H9 (cell line): ENCODE data around the gene RAB31. TPM values are rescaled to one million over a fixed set of nuclear protein-coding genes. Genes with fewer than 3 reads are reported as not detected.

ENCODE experiments used
- DNase-seq: peaks from one replicate; pipeline ENCODE4 v3.0.0-alpha.2; 2017
- H2AFZ ChIP-seq: one replicate; pipeline ENCODE4 v1.6.1; 2013; ENCODE audit warnings: mild to moderate bottlenecking, low read length, control low read depth, moderate library complexity
- H2AK5ac ChIP-seq: 2 replicates; pipeline ENCODE4 v1.6.1; 2013; ENCODE audit warnings: low read length, control low read depth, mixed read lengths; ENCODE audit not compliant: insufficient read length
- H2BK120ac ChIP-seq: one replicate; pipeline ENCODE4 v1.6.1; 2013; ENCODE audit warnings: low read depth, mild to moderate bottlenecking, low read length, control low read depth, inconsistent platforms; ENCODE audit not compliant: poor library complexity, severe bottlenecking
- H2BK12ac ChIP-seq: 2 replicates; pipeline ENCODE4 v1.6.1; 2013; ENCODE audit warnings: low read length, control low read depth, mixed read lengths, low read depth; ENCODE audit not compliant: insufficient read length
- H2BK15ac ChIP-seq: 2 replicates; pipeline ENCODE4 v1.6.1; 2013; ENCODE audit warnings: low read depth, low read length, control low read depth
- H2BK20ac ChIP-seq: one replicate; pipeline ENCODE4 v1.6.1; 2013; ENCODE audit warnings: low read depth, mild to moderate bottlenecking, low read length, control low read depth, inconsistent platforms; ENCODE audit not compliant: poor library complexity, severe bottlenecking
- H2BK5ac ChIP-seq: 2 replicates; pipeline ENCODE4 v1.6.1; 2013; ENCODE audit warnings: low read length, control low read depth, mixed read lengths; ENCODE audit not compliant: insufficient read length
- H3K14ac ChIP-seq: 2 replicates; pipeline ENCODE4 v1.6.1; 2013; ENCODE audit warnings: low read length, control low read depth; ENCODE audit not compliant: insufficient read depth
- H3K18ac ChIP-seq: 2 replicates; pipeline ENCODE4 v1.6.1; 2013; ENCODE audit warnings: low read depth, mild to moderate bottlenecking, mixed read lengths, low read length, control low read depth; ENCODE audit not compliant: insufficient read length
- H3K23ac ChIP-seq: 2 replicates; pipeline ENCODE4 v1.6.1; 2013; ENCODE audit warnings: low read length, control low read depth, mixed read lengths, low read depth; ENCODE audit not compliant: insufficient read length
- H3K23me2 ChIP-seq: 2 replicates; pipeline ENCODE4 v1.6.1; 2013; ENCODE audit warnings: low read depth, mild to moderate bottlenecking, mixed read lengths, low read length, control low read depth; ENCODE audit not compliant: insufficient read length, poor library complexity, severe bottlenecking
- H3K27ac ChIP-seq: 2 replicates; pipeline ENCODE4 v1.5.1; 2013; ENCODE audit warnings: low read length, control low read depth, mixed read lengths, low read depth; ENCODE audit not compliant: insufficient read length
- H3K27me3 ChIP-seq: 2 replicates; pipeline ENCODE4 v1.6.1; 2013; ENCODE audit warnings: low read length, control low read depth, inconsistent platforms; ENCODE audit not compliant: insufficient read depth
- H3K4ac ChIP-seq: 2 replicates; pipeline ENCODE4 v1.6.1; 2013; ENCODE audit warnings: low read depth, mild to moderate bottlenecking, control low read depth, inconsistent platforms, low read length, moderate library complexity
- H3K4me1 ChIP-seq: 2 replicates; pipeline ENCODE4 v1.6.1; 2013; ENCODE audit warnings: low read length, control low read depth, inconsistent platforms; ENCODE audit not compliant: insufficient read depth
- H3K4me2 ChIP-seq: 2 replicates; pipeline ENCODE4 v1.6.1; 2013; ENCODE audit warnings: low read length, control low read depth, mixed read lengths; ENCODE audit not compliant: insufficient read length, insufficient read depth
- H3K56ac ChIP-seq: 2 replicates; pipeline ENCODE4 v1.6.1; 2013; ENCODE audit warnings: low read depth, mild to moderate bottlenecking, mixed read lengths, low read length, control low read depth; ENCODE audit not compliant: insufficient read length
- H3K79me1 ChIP-seq: 2 replicates; pipeline ENCODE4 v1.6.1; 2013; ENCODE audit warnings: low read depth, mild to moderate bottlenecking, moderate library complexity, low read length, control low read depth, inconsistent platforms; ENCODE audit not compliant: insufficient read depth, poor library complexity, severe bottlenecking
- H3K79me2 ChIP-seq: 2 replicates; pipeline ENCODE4 v1.6.1; 2013; ENCODE audit warnings: low read length, control low read depth, inconsistent platforms; ENCODE audit not compliant: insufficient read depth
- H3K9ac ChIP-seq: 2 replicates; pipeline ENCODE4 v1.6.1; 2013; ENCODE audit warnings: low read length, control low read depth, mixed read lengths; ENCODE audit not compliant: insufficient read length; ENCODE audit errors: extremely low read depth
- H3K9me3 ChIP-seq: one replicate; pipeline ENCODE4 v1.6.1; 2013; ENCODE audit warnings: low read depth, low read length, inconsistent platforms; ENCODE audit not compliant: control insufficient read depth
- H3T11ph ChIP-seq: one replicate; pipeline ENCODE4 v1.6.1; 2013; ENCODE audit warnings: mild to moderate bottlenecking, low read length, control low read depth, inconsistent platforms
- H4K20me1 ChIP-seq: one replicate; pipeline ENCODE4 v1.6.1; 2013; ENCODE audit not compliant: control insufficient read depth, insufficient read length, insufficient read depth
- H4K5ac ChIP-seq: 2 replicates; pipeline ENCODE4 v1.6.1; 2013; ENCODE audit warnings: low read depth, mild to moderate bottlenecking, mixed read lengths, low read length, control low read depth; ENCODE audit not compliant: insufficient read length
- H4K8ac ChIP-seq: replicated peaks from 2 replicates; pipeline ENCODE4 v1.6.1; 2013; ENCODE audit warnings: low read length, control low read depth, mixed read lengths, low read depth; ENCODE audit not compliant: insufficient read length
- H4K91ac ChIP-seq: 2 replicates; pipeline ENCODE4 v1.6.1; 2013; ENCODE audit warnings: low read depth, mild to moderate bottlenecking, moderate library complexity, mixed read lengths, low read length, control low read depth; ENCODE audit not compliant: insufficient read length
- H3K27ac Mint-ChIP-seq, 3 experiments: 2 replicates in 2 of 3; 3 replicates in 1 of 3; pipeline ENCODE4 v1.8.0; 2020 to 2021; ENCODE audit warnings: mixed read lengths in 3 of 3, mild to moderate bottlenecking in 1 of 3, moderate library complexity in 1 of 3
- H3K27me3 Mint-ChIP-seq: 2 replicates; pipeline ENCODE4 v1.8.0; 2021; ENCODE audit warnings: low read depth, mild to moderate bottlenecking, moderate library complexity, mixed read lengths
- H3K36me3 Mint-ChIP-seq, 3 experiments: 2 replicates in 2 of 3; 3 replicates in 1 of 3; pipeline ENCODE4 v1.8.0; 2020 to 2021; ENCODE audit warnings: low read depth in 3 of 3, mixed read lengths in 3 of 3; ENCODE audit not compliant: insufficient read depth in 1 of 3
- H3K4me1 Mint-ChIP-seq, 2 experiments: 2 replicates each; pipeline ENCODE4 v1.8.0; 2020; ENCODE audit warnings: mixed read lengths in 2 of 2
- H3K4me3 Mint-ChIP-seq, 2 experiments: 2 replicates in 1 of 2; 3 replicates in 1 of 2; pipeline ENCODE4 v1.8.0; 2020 to 2021; ENCODE audit warnings: mild to moderate bottlenecking in 2 of 2, mixed read lengths in 2 of 2, moderate library complexity in 1 of 2
- H3K9me3 Mint-ChIP-seq, 2 experiments: 2 replicates in 1 of 2; 3 replicates in 1 of 2; pipeline ENCODE4 v1.8.0; 2020; ENCODE audit warnings: mild to moderate bottlenecking in 2 of 2, mixed read lengths in 2 of 2, moderate library complexity in 1 of 2
- CTCF ChIP-seq: fragments of 200-600 bp; sonication (generic); conservative IDR thresholded peaks from 3 replicates; pipeline ENCODE4 v1.8.0; 2021; ENCODE audit warnings: antibody characterized with exemption, mild to moderate bottlenecking
- WGBS: extraction: QIAGEN DNeasy Blood & Tissue Kit; methylation state at CpG from one replicate; pipeline ENCODE4 v1.1.7; 2013; ENCODE audit warnings: missing lambda C conversion rate, low lambda C conversion rate, mixed read lengths; ENCODE audit not compliant: insufficient read length; ENCODE audit errors: extremely low coverage; 5-methylcytosine and 5-hydroxymethylcytosine counted together
- total RNA-seq: library from RNA; stranded (reverse); gene quantifications from 2 replicates; pipeline ENCODE4 v1.2.1, GENCODE V29; 2021

RAB31 gene
- total RNA-seq, 1 experiment from 2014 or later = 22.4 TPM

GRCh38 chr18:9691235-9691634, 16.9 kb upstream of the RAB31 start:
- no peak overlapping the region for H3K4me2 ChIP-seq
- H3K23me2 ChIP-seq = no peaks in the 10 kb centered on the region
- H2AK5ac ChIP-seq = no peak overlapping the region
- H4K5ac ChIP-seq = no peak overlapping the region
- no peak overlapping the region for H2BK20ac ChIP-seq
- no peak overlapping the region for H3K4ac ChIP-seq
- H4K20me1 ChIP-seq = no peaks in the 10 kb centered on the region
- no peak overlapping the region for H4K91ac ChIP-seq
- H3K9me3 ChIP-seq = no peaks in the 10 kb centered on the region
- H3K79me1 ChIP-seq = no peaks in the 10 kb centered on the region
- H3K4me1 ChIP-seq = peaks cover 7% of the 10 kb centered on the region; the same call in 1 of the 2 replicates
- Mint-ChIP-seq H3K27ac (no peak overlapping the region), H3K4me3 (no peak overlapping the region), H3K4me1 (peaks cover 9 to 10% of the 10 kb centered on the region in 2 experiments), H3K27me3 (peaks cover 2% of the 10 kb centered on the region), H3K36me3 (no peaks in the 10 kb centered on the region), H3K9me3 (no peaks in the 10 kb centered on the region; a peak in 1 of 5 replicates)
- H2BK12ac ChIP-seq = no peak overlapping the region
- DNase-seq = no peak
- H3K23ac ChIP-seq = no peak overlapping the region
- H3K27ac ChIP-seq = no peak overlapping the region
- no peak overlapping the region for H2BK120ac ChIP-seq
- no CpG with 5 or more reads among the region's 1 CpG for WGBS
- no peak overlapping the region for H2BK15ac ChIP-seq
- H3K9ac ChIP-seq = no peak overlapping the region
- H4K8ac ChIP-seq = no peak overlapping the region
- no peak overlapping the region for H3K18ac ChIP-seq
- no peak overlapping the region for H2AFZ ChIP-seq
- no peaks in the 10 kb centered on the region for H3K79me2 ChIP-seq
- no peak for TF ChIP-seq CTCF
- H3K14ac ChIP-seq = no peak overlapping the region
- H2BK5ac ChIP-seq = no peak overlapping the region
- no peak overlapping the region for H3T11ph ChIP-seq
- no peaks in the 10 kb centered on the region for H3K27me3 ChIP-seq
- no peak overlapping the region for H3K56ac ChIP-seq
